Esophagus muscularis mucosa (tissue), 4 donors: Measurements from ENCODE around the gene OR2V2. TPM values are rescaled to one million over a fixed set of nuclear protein-coding genes. Genes with fewer than 3 reads are reported as not detected.

Source experiments
- DNase-seq: peaks from one replicate; pipeline ENCODE4 v3.0.0-alpha.2; 2017; ENCODE audit errors: extremely low spot score
- H3K27ac ChIP-seq, 4 donors: fragments of 200-600 bp; sonication (generic); replicated peaks in 1 of 4; 1 replicate in 3 of 4; 2 replicates in 1 of 4; pipeline ENCODE4 v1.5.1; 2016 to 2019; ENCODE audit warnings: mild to moderate bottlenecking in 1 of 4
- H3K27me3 ChIP-seq, 4 donors: fragments of 200-600 bp; sonication (generic); one replicate each; pipeline versions ENCODE4 v1.5.1 to v1.6.0; 2016 to 2019
- H3K36me3 ChIP-seq, 4 donors: fragments of 200-600 bp; sonication (generic); one replicate each; pipeline ENCODE4 v1.5.1; 2016 to 2019
- H3K4me1 ChIP-seq, 4 donors: fragments of 200-600 bp; sonication (generic); one replicate each; pipeline ENCODE4 v1.5.1; 2016 to 2019
- H3K4me3 ChIP-seq, 4 donors: fragments of 200-600 bp; sonication (generic); 1 replicate in 2 of 4; 2 replicates in 2 of 4; pipeline ENCODE4 v1.5.1; 2016 to 2019; ENCODE audit warnings: mild to moderate bottlenecking in 4 of 4, moderate library complexity in 1 of 4
- H3K9me3 ChIP-seq, 4 donors: fragments of 200-600 bp; sonication (generic); 1 replicate in 3 of 4; 2 replicates in 1 of 4; pipeline ENCODE4 v1.5.1; 2016 to 2019
- CTCF ChIP-seq, 3 experiments: fragments of 200-600 bp in 2 of 3; fragments of 450-650 bp in 1 of 3; sonication (generic) in 2 of 3; IDR thresholded peaks; one replicate each; pipeline ENCODE4 v1.5.1; 2017 to 2019; ENCODE audit warnings: antibody characterized with exemption in 3 of 3, mild to moderate bottlenecking in 2 of 3, moderate library complexity in 1 of 3
- EP300 ChIP-seq: sonication (generic); formaldehyde crosslinking; IDR thresholded peaks from one replicate; pipeline ENCODE4 v1.6.1; 2017; ENCODE audit warnings: antibody characterized with exemption
- POLR2A ChIP-seq: fragments of 450-650 bp; IDR thresholded peaks from one replicate; pipeline ENCODE4 v1.6.1; 2017; ENCODE audit warnings: antibody characterized with exemption, moderate library complexity, mild to moderate bottlenecking, low read depth
- POLR2AphosphoS5 ChIP-seq, 2 donors: sonication (generic); formaldehyde crosslinking; IDR thresholded peaks; one replicate each; pipeline ENCODE4 v1.6.1; 2017; ENCODE audit warnings: antibody characterized with exemption in 2 of 2
- WGBS: methylation state at CpG from one replicate; pipeline ENCODE4 v1.1.5; 2018; 5-methylcytosine and 5-hydroxymethylcytosine counted together
- intact Hi-C: fragments of 100-400 bp; cut with DNase I; formaldehyde crosslinking; loops from one replicate; pipeline ENCODE4 v1.15.1; 2023
- total RNA-seq, 4 donors: library from RNA; depleted of rRNA; stranded (reverse); fragments of >200 nt; gene quantifications; one replicate each; pipeline versions ENCODE4 v1.1.0 to v1.2.1, GENCODE V29; 2016

Gene OR2V2
- total RNA-seq, 4 donors from 2014 or later = not detected

DNA sequence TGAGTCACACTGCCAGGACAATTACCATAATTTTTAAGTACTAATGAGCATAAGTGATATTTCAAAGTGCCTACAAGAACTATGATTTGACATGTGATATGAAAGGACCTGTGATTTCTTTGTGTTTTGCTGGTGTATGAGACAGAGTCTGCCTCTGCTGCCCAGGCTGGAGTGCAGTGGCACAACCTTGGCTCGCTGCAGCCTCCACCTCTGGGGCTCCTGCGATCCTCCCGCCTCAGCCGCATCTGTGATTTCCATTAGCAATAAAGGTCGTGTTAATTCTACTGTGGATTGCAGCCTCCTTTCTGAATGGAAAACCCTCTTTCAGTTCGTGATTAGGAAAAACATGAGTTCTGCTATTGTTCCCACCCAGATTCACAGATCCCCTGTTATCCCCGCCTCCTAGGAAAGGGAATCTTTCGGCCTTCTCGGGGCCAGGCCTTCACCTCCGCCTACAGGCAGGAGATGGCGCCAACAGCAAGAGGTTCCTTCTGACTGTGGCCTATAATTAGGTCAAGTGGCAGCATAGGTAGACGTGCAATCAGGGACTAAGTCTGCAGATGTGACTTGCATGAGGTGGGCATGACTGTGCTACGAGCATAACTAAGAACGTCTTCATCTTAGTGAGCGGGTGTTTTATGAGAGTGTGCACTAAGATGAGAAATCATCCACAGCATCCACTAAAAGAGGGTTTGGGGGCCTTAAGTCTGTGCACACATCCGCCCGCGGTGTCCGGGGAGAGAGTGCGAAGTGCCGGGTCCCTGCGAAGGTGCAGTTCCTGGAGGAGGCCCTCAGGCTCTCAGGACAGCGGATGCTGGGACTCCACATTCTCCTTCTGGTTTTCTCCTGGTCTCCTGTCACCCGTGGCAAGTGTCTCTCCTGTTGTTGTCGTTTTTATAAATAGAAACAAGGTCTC, 34.5 kb downstream of the OR2V2 start:
- 55% methylated on average over 25 of the region's 25 CpGs for WGBS
- DNase-seq = no peak
- Histone ChIP-seq H3K4me1 (peaks cover 5 to 29% (median 13%) of the 10 kb centered on the region in 4 donors), H3K27ac (peak overlapping the region in 1 of 4 donors; percentile 55), H3K4me3 (no peak overlapping the region), H3K36me3 (no peaks in the 10 kb centered on the region), H3K27me3 (peaks cover 0 to 7% (median 0%) of the 10 kb centered on the region in 4 donors), H3K9me3 (no peaks in the 10 kb centered on the region)
- intact Hi-C loops = no loop called here
- no peak for TF ChIP-seq EP300
- no peak for TF ChIP-seq POLR2A
- peak; percentile 75 to 84 (median 83) for TF ChIP-seq CTCF (IDR thresholded peaks at IDR 0.05)
- peak in 1 of 2 donors; percentile 59 for TF ChIP-seq POLR2AphosphoS5 (IDR thresholded peaks at IDR 0.05)

GRCh38 chr5:181182651-181183050, 35.3 kb downstream of the OR2V2 start:
- DNase-seq = no peak
- Histone ChIP-seq H3K36me3 (no peaks in the 10 kb centered on the region), H3K27ac (peak overlapping the region in 1 of 4 donors; percentile 55), H3K4me3 (no peak overlapping the region), H3K9me3 (no peaks in the 10 kb centered on the region), H3K27me3 (peaks cover 0 to 1% (median 0%) of the 10 kb centered on the region in 4 donors), H3K4me1 (peaks cover 5 to 34% (median 17%) of the 10 kb centered on the region in 4 donors)
- TF ChIP-seq CTCF (IDR thresholded peaks at IDR 0.05) (no peak), POLR2AphosphoS5 (IDR thresholded peaks at IDR 0.05) (no peak), EP300 (no peak), POLR2A (no peak)
- intact Hi-C loops = no loop called here
- WGBS = 70% methylated on average over 12 of the region's 12 CpGs

DNA sequence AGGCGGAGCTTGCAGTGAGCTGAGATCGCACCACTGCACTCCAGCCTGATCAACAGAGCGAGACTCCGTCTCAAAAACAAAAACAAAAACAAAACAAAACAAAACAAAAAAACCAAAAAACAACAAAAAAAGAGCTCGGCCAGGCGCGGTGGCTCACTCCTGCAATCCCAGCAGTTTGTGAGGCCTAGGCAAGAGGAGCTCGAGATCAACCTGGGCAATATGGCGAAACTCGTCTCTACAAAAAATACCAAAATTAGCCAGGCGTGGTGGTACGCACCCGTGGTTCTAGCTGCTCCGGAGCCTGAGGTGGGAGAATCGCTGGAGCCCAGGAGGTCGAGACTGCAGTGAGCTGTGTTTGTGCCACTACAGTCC, 37.4 kb downstream of the OR2V2 start:
- 88% methylated on average over 16 of the region's 16 CpGs for WGBS
- DNase-seq = no peak
- no peaks in the 10 kb centered on the region for H3K9me3 ChIP-seq

GRCh38 chr5:181185560-181185959, 38.2 kb downstream of the OR2V2 start:
- no peaks in the 10 kb centered on the region for H3K9me3 ChIP-seq
- intact Hi-C loops = no loop called here
- DNase-seq = no peak
- no peak overlapping the region for H3K4me3 ChIP-seq
- TF ChIP-seq POLR2AphosphoS5 (IDR thresholded peaks at IDR 0.05) (no peak), EP300 (no peak), POLR2A (no peak), CTCF (IDR thresholded peaks at IDR 0.05) (no peak)
- no peaks in the 10 kb centered on the region for H3K36me3 ChIP-seq
- no peaks in the 10 kb centered on the region for H3K27me3 ChIP-seq
- 94% methylated on average over 13 of the region's 13 CpGs for WGBS
- peaks cover 6 to 55% (median 36%) of the 10 kb centered on the region in 4 donors for H3K4me1 ChIP-seq
- H3K27ac ChIP-seq = no peak overlapping the region

More for the DNA sequence above, 37.4 kb downstream of the OR2V2 start:
- Histone ChIP-seq H3K36me3 (no peaks in the 10 kb centered on the region), H3K27ac (peak overlapping the region; percentile 59 to 79 (median 69)), H3K27me3 (no peaks in the 10 kb centered on the region), H3K4me3 (peak overlapping the region; percentile 54 to 68 (median 55)), H3K4me1 (peaks cover 5 to 48% (median 28%) of the 10 kb centered on the region in 4 donors)
- TF ChIP-seq POLR2AphosphoS5 (IDR thresholded peaks at IDR 0.05) (no peak), EP300 (no peak), CTCF (IDR thresholded peaks at IDR 0.05) (no peak), POLR2A (no peak)
- intact Hi-C loops = no loop called here
